GM12891 (cell line): Measurements from ENCODE around the gene CACNA1I.

ENCODE experiments used
- PAX5 ChIP-seq: IDR thresholded peaks from 2 replicates; pipeline ENCODE4 v1.6.1; 2011; ENCODE audit warnings: low read length, moderate library complexity, mild to moderate bottlenecking; ENCODE audit not compliant: insufficient read depth, severe bottlenecking
- POLR2A ChIP-seq: IDR thresholded peaks from 2 replicates; pipeline ENCODE4 v1.6.1; 2011; ENCODE audit warnings: low read depth, low read length, control low read depth
- POLR2AphosphoS5 ChIP-seq: IDR thresholded peaks from 2 replicates; pipeline ENCODE4 v1.6.1; 2011; ENCODE audit warnings: low read depth, low read length, control low read depth
- POU2F2 ChIP-seq: IDR thresholded peaks from 2 replicates; pipeline ENCODE4 v1.6.1; 2011; ENCODE audit warnings: low read depth, mild to moderate bottlenecking, control low read depth, low read length, moderate library complexity
- SPI1 ChIP-seq: IDR thresholded peaks from 2 replicates; pipeline ENCODE4 v1.6.1; 2011; ENCODE audit warnings: low read depth, low read length, control low read depth
- TAF1 ChIP-seq: IDR thresholded peaks from 2 replicates; pipeline ENCODE4 v1.6.1; 2011; ENCODE audit warnings: low read depth, low read length, control low read depth

DNA sequence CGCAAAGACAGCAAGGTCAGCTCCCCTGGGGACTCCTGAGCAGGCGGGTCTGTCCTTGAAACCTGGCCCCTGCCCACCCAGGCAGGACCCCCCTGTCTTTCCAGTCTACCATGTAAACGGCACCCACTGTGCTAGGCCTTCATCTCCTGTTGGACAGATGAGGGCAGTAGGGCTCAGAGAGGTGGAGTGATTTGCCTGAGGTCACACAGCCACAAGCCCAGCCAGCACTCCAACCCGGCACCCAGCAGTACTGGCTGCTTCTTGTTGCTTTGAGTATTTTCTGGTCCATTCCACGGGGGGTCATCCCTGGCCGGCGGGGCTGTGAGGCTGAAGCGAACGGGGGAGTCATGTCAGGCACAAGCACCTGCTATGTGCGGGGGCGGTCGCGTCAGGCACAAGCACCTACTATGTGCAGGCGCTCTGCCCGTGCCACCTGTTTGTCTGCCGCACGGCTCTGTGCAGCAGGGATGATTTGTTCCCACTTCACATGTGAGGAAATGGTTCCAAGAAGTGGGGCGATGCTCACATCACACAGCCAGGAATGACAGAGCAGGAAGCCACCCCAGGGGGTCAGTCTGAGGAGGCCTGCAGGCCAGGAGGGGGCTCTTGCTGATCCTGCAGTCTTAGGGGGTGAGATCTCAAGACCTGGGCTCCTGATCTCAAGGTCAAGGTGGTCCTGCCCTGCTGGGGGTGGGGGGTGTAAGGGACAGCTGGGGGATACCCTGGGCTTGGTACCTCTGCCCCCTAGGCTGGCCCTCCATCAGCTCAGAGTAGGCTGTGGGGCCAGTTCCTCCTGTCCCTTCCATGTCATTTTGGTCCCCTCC, 110.7 kb downstream of the CACNA1I start:
- TF ChIP-seq POLR2AphosphoS5 = no peak
- TF ChIP-seq POLR2A = no peak
- TF ChIP-seq SPI1 = no peak
- no peak for TF ChIP-seq TAF1
- no peak for TF ChIP-seq PAX5
- TF ChIP-seq POU2F2 = no peak
